Measurements from ENCODE around the gene IFNGR2. TPM values are rescaled to one million over a fixed set of nuclear protein-coding genes. Genes with fewer than 3 reads are reported as not detected.

IFNGR2 gene
- total RNA-seq, 1 experiment from 2014 or later, result 44.1 TPM

DNA sequence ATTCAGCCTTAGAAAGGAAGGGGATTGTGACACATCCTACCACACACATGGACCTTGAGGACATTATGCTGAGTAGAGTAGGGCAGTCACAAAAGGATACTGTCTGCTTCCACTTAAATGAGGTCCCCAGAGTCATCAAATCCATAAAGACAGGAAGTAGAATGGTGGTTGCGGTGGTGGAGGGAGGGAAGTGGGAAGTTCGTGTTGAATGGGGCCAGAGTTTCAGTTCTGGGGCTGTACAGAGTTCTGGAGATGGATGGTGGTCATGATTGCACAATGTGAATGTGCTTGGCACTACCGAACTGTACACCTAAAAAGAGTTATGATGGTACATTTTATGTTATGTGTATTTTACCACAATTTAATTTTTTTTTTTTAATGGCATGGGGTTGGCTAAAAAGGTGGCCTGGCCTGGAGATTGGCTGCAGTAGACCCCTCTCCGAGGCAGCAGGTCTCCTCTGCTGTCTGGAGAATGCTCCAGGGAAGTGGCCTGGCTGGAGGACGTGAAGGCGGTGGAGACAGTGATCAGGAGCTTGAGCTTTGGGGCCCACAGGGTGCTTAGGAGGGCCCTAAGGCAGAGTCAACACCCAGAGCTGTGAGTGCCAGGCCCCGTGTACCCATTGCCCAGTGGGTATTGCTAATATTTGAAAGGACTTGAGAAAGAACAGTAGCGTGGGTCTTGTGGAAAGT lies 30.4 kb downstream of the IFNGR2 start:
- Histone ChIP-seq H2BK120ac (ENCODE audit: low read depth, low read length, poor library complexity, severe bottlenecking) (no peak overlapping the region), H2BK20ac (ENCODE audit: low read depth, low read length, poor library complexity, severe bottlenecking) (no peak overlapping the region), H3K56ac (ENCODE audit: insufficient read length, low read depth, low read length) (no peak overlapping the region), H3K79me1 (ENCODE audit: insufficient read depth, low read depth, low read length, poor library complexity, severe bottlenecking) (no peaks in the 10 kb centered on the region), H3K27me3 (ENCODE audit: insufficient read depth, low read length) (0 out of 2 replicates have a peak, but pooled peaks cover 3% of the 10 kb centered on the region), H4K91ac (ENCODE audit: insufficient read length, low read depth, low read length) (no peak overlapping the region), H2BK12ac (ENCODE audit: insufficient read length, low read depth, low read length) (no peak overlapping the region), H3K9me3 (ENCODE audit: control insufficient read depth, low read depth, low read length) (no peaks in the 10 kb centered on the region), H3K4ac (ENCODE audit: low read depth, low read length) (no peak overlapping the region), H4K8ac (replicated peaks; ENCODE audit: insufficient read length, low read depth, low read length) (no peak overlapping the region), H3K23ac (ENCODE audit: insufficient read length, low read depth, low read length) (no peak overlapping the region), H2AK5ac (ENCODE audit: insufficient read length, low read length) (no peak overlapping the region), H3K4me1 (ENCODE audit: insufficient read depth, low read length) (no peaks in the 10 kb centered on the region), H3K27ac (ENCODE audit: insufficient read length, low read depth, low read length) (no peak overlapping the region), H3K18ac (ENCODE audit: insufficient read length, low read depth, low read length) (no peak overlapping the region), H3K9ac (ENCODE audit: extremely low read depth, insufficient read length, low read length) (no peak overlapping the region), H3K14ac (ENCODE audit: insufficient read depth, low read length) (no peak overlapping the region), H4K5ac (ENCODE audit: insufficient read length, low read depth, low read length) (no peak overlapping the region), H2AFZ (ENCODE audit: low read length) (no peak overlapping the region), H2BK5ac (ENCODE audit: insufficient read length, low read length) (peak overlapping the region; percentile 60), H3K4me2 (ENCODE audit: insufficient read depth, insufficient read length, low read length) (no peak overlapping the region), H3K23me2 (ENCODE audit: insufficient read length, low read depth, low read length, poor library complexity, severe bottlenecking) (no peaks in the 10 kb centered on the region), H3T11ph (ENCODE audit: low read length) (no peak overlapping the region), H3K79me2 (ENCODE audit: insufficient read depth, low read length) (no peaks in the 10 kb centered on the region), H2BK15ac (ENCODE audit: low read depth, low read length) (no peak overlapping the region), H4K20me1 (ENCODE audit: control insufficient read depth, insufficient read depth, insufficient read length) (no peaks in the 10 kb centered on the region)
- Mint-ChIP-seq H3K36me3 (ENCODE audit: insufficient read depth in 1 of 3, low read depth in 3 of 3) (peaks cover 27 to 80% (median 67%) of the 10 kb centered on the region in 3 experiments; a peak in 6 of 7 replicates), H3K9me3 (no peaks in the 10 kb centered on the region), H3K27ac (no peak overlapping the region), H3K4me3 (no peak overlapping the region), H3K27me3 (ENCODE audit: low read depth) (no peaks in the 10 kb centered on the region), H3K4me1 (no peaks in the 10 kb centered on the region)
- DNase-seq, result no peak
- TF ChIP-seq, protein P1, sequence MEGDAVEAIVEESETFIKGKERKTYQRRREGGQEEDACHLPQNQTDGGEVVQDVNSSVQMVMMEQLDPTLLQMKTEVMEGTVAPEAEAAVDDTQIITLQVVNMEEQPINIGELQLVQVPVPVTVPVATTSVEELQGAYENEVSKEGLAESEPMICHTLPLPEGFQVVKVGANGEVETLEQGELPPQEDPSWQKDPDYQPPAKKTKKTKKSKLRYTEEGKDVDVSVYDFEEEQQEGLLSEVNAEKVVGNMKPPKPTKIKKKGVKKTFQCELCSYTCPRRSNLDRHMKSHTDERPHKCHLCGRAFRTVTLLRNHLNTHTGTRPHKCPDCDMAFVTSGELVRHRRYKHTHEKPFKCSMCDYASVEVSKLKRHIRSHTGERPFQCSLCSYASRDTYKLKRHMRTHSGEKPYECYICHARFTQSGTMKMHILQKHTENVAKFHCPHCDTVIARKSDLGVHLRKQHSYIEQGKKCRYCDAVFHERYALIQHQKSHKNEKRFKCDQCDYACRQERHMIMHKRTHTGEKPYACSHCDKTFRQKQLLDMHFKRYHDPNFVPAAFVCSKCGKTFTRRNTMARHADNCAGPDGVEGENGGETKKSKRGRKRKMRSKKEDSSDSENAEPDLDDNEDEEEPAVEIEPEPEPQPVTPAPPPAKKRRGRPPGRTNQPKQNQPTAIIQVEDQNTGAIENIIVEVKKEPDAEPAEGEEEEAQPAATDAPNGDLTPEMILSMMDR (conservative IDR thresholded peaks at IDR 0.05), result no peak
- WGBS (ENCODE audit: extremely low coverage, insufficient read length, low lambda C conversion rate), result no CpG with 5 or more reads among the region's 8 CpGs
